COR-L47 (cell line): Measurements from ENCODE around the gene TMEM119.
"Not testable (repeated sequence)": the region's sequence is repeated elsewhere in the genome, so short reads cannot be mapped to it uniquely, and the experiment has no call there.

Source experiments
- DNase-seq: peaks from one replicate; lab custom pipeline; 2025; lab: John Stamatoyannopoulos, UW

Gene TMEM119

GRCh38 chr12:108599948-108600701 is 2.2 kb upstream of the TMEM119 start:
- no peak for DNase-seq

GRCh38 chr12:108599541-108599940 is 1.7 kb upstream of the TMEM119 start:
- no peak for DNase-seq

GRCh38 chr12:108598553-108599250 is 818 bp upstream of the TMEM119 start:
- no peak for DNase-seq

- DNase-seq: no peak
These were observed 878 bp downstream of the TMEM119 start for GRCh38 chr12:108596854-108597558.

- no peak for DNase-seq
These were observed 1.9 kb downstream of the TMEM119 start for GRCh38 chr12:108595711-108596647.

- DNase-seq: no peak
These were observed 2.7 kb downstream of the TMEM119 start for GRCh38 chr12:108594960-108595710.

GRCh38 chr12:108594323-108594903 is 3.5 kb downstream of the TMEM119 start:
- no peak for DNase-seq

GRCh38 chr12:108592033-108592909 is 5.6 kb downstream of the TMEM119 start:
- DNase-seq: no peak

- DNase-seq: no peak
These were observed 6.5 kb downstream of the TMEM119 start for GRCh38 chr12:108591267-108591980.

- DNase-seq: not testable (repeated sequence)
These were observed 7.4 kb downstream of the TMEM119 start for GRCh38 chr12:108590463-108590862.

- DNase-seq: no peak
These were observed 8.0 kb downstream of the TMEM119 start for GRCh38 chr12:108589840-108590229.

- peak; percentile 48 for DNase-seq
These were observed 8.7 kb downstream of the TMEM119 start for GRCh38 chr12:108589028-108589839.

- DNase-seq: no peak
These were observed 10.1 kb downstream of the TMEM119 start for GRCh38 chr12:108587826-108588225.

- DNase-seq: no peak
These were observed 11.6 kb downstream of the TMEM119 start for GRCh38 chr12:108586306-108586705.

GRCh38 chr12:108585864-108586263 is 12.0 kb downstream of the TMEM119 start:
- DNase-seq: no peak

GRCh38 chr12:108584456-108585065 is 13.3 kb downstream of the TMEM119 start:
- DNase-seq: no peak

- DNase-seq: no peak
These were observed 13.9 kb downstream of the TMEM119 start for GRCh38 chr12:108583991-108584390.
